Brain pericyte (primary cell): ENCODE data around the gene IFNL2.
"Not testable (repeated sequence)": the region's sequence is repeated elsewhere in the genome, so short reads cannot be mapped to it uniquely, and the experiment has no call there.

Source experiments
- DNase-seq: peaks from one replicate; pipeline ENCODE4 v3.0.0-alpha.2; 2012; ENCODE audit warnings: low read depth, low spot score

The IFNL2 gene

GRCh38 chr19:39253374-39254149 is 14.6 kb upstream of the IFNL2 start:
- no peak for DNase-seq

DNA sequence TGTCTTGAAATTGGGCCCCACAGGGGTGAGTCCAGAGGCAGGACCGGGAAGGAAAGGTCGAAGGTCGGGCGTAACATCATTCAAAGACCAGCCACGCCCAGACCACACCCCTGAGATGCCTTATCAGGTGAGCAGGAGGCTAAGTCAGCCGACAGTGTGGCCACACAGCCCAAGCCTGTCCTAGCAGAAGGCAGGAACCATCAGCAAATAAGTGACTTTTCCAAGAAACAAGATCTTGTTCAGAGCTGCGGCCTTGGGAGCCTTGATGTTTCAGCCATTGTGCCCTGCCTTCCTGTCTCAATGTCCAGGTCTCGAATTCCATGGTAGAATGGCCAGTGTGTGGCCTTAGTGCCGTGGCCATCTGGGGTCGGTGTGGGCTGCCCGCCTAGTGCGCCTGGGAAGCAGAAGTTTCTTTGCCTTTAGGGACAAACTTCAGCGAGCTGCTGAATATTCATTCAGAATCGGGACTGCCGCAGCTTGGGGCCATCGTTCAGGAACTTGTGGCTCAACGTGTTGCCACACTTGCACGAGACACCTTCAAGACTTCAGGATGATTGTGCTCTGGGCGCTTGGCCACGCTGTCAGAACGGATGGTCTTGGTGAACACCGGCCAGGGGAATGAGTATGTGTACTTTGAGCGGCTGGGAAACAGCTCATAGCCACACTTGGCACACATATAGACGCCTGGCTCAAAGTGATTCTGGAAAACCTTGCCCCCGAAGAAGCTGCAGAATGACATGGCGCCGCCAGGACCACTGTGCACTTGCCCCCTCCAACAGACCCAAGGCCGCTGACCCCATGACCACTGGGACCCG is 13.5 kb upstream of the IFNL2 start:
- DNase-seq: no peak

GRCh38 chr19:39257227-39257626 is 11.0 kb upstream of the IFNL2 start:
- no peak for DNase-seq

DNA sequence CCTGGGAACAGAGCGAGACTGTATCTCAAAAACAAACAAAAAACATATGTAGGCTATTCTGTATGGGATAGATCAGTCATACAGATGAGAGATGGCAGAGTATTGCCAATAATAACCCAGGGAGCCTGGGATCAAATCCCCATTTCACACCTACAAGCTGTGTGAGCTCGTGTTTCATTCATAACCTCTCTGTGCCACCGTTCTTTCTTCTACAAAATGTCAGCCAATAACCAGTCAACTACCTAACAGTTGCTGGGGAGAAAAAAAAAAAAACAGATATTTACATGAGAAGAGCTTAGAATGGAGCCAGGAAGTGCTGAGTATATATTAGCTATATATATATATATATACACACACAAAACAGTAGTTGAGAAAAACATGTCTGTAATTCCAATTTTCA is 6.5 kb upstream of the IFNL2 start:
- DNase-seq: no peak

- DNase-seq: no peak
Measured at GRCh38 chr19:39262496-39262895, 5.7 kb upstream of the IFNL2 start.

- no peak for DNase-seq
Measured at GRCh38 chr19:39263912-39264305, 4.3 kb upstream of the IFNL2 start.

DNA sequence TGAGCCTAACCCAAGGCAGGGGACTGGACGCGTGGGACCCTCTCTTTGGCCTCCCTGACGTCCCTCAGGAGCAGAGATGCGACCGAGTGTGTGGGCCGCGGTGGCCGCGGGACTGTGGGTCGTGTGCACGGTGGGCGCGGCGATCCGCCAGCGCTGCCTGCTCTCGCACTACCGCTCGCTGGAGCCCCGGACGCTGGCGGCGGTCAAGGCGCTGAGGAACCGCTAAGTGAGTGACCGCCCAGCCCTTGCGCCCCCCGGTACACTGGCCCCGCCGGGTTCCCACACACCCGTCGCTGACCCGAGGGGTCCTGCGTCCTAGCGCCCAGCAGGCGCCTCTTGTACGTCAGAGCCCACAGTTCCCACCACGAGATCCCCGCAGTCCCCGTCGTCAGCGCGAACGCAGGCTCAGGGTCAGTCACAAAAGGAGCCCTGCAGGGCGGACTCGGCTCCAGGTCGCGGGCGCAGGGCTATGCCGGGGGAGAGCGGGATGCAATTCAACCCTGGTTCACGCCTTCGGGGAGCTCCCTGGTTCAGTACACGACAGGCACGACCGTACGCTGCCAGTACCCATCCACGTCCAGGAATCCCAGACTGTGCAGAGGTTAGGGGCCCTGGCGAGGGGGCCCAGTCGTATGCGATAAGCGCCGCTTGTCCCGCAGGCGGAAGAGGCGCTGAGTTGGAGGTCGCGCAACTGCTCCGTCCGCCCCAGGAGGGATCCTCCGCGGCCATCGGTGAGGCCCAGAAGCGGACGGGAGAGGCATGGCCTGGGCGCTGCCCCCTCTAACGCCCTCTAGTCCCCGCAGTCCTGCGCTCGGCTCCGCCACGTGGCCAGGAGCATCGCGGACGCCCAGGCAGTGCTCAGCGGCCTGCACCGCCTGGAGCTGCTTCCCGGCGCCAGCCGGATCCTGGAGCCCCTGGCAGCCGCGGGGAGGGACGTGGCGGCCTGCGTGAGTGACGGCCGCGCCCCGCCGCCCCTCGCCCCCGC is 3.6 kb upstream of the IFNL2 start:
- DNase-seq: no peak

GRCh38 chr19:39265321-39265916 is 2.8 kb upstream of the IFNL2 start:
- no peak for DNase-seq

DNA sequence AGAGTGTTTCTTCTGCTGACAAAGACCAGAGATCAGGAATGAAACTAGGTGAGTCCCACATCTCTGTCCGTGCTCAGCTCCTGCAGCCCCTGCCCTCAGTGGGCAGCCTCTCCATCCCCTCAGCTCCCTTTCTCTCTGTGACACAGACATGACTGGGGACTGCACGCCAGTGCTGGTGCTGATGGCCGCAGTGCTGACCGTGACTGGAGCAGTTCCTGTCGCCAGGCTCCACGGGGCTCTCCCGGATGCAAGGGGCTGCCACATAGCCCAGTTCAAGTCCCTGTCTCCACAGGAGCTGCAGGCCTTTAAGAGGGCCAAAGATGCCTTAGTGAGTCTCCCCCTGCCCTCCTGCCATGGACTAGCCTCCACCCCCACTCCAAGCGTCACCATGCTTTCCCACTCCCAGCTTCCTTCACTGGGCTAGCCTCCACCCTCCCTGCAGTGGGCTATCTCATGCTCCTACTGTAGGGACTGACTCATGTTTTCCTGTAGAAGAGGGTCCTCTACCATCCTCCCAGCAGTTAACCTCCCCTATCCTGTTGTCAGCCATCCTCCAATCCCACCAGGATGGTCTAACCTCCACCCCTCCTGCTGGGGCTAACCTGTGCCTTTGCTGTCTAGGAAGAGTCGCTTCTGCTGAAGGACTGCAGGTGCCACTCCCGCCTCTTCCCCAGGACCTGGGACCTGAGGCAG is 481 bp downstream of the IFNL2 start:
- DNase-seq: not testable (repeated sequence)

DNA sequence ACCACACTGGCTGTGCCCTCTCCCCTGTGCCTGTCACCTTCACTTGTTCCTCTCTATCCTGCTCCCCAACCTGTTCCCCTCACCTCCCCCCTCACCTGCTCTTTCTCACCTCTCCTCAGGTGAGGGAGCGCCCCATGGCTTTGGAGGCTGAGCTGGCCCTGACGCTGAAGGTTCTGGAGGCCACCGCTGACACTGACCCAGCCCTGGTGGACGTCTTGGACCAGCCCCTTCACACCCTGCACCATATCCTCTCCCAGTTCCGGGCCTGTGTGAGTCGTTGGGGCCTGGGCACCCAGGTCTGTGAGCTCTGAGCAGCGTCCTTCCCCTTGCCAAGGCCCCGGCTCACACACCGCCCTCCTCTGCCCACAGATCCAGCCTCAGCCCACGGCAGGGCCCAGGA is 1.2 kb downstream of the IFNL2 start:
- DNase-seq: not testable (repeated sequence)

GRCh38 chr19:39270036-39270871 is 2.1 kb downstream of the IFNL2 start:
- no peak for DNase-seq

DNA sequence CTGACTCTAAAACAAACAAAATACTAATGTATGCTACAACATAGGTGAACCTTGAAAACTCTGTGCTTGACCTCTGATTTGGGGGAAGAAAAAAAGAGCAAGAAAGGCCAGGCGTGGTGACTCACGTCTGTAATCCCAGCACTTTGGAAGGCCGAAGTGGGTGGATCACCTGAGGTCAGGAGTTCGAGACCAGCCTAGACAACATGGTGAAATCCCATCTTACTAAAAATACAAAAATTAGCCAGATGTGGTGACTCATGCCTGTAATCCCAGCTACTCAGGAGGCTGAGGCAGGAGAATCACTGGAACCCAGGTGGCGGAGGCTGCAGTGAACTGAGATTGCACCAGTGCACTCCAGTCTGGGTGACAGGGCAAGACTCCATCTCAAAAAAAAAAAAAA is 5.7 kb downstream of the IFNL2 start:
- not testable (repeated sequence) for DNase-seq

- DNase-seq: no peak
Measured at GRCh38 chr19:39275578-39275977, 7.4 kb downstream of the IFNL2 start.

GRCh38 chr19:39276740-39277139 is 8.5 kb downstream of the IFNL2 start:
- no peak for DNase-seq

DNA sequence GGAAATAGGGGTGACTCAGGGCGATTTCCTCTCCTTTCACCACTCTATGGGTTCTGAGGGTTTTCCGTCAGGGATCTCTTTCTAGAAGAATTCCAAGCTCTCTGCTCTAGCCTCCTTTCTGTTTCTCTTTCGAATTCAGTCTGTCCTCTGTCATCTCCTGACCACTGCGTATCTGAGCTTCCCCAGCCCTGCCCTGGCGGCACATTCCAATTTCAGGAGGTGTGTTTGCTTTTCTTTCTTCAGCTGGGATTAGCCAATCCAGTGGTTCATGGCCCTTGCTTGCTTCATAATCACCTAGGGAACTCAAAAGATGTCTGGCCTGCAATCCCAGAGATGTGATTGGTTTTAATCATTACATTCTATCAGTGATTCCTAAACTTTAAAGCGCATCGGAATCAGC is 9.4 kb downstream of the IFNL2 start:
- DNase-seq: no peak

- DNase-seq: no peak
Measured at GRCh38 chr19:39282021-39282420, 13.8 kb downstream of the IFNL2 start.

GRCh38 chr19:39284032-39284431 is 15.8 kb downstream of the IFNL2 start:
- DNase-seq: no peak

GRCh38 chr19:39293394-39293793 is 25.2 kb downstream of the IFNL2 start:
- DNase-seq: no peak

DNA sequence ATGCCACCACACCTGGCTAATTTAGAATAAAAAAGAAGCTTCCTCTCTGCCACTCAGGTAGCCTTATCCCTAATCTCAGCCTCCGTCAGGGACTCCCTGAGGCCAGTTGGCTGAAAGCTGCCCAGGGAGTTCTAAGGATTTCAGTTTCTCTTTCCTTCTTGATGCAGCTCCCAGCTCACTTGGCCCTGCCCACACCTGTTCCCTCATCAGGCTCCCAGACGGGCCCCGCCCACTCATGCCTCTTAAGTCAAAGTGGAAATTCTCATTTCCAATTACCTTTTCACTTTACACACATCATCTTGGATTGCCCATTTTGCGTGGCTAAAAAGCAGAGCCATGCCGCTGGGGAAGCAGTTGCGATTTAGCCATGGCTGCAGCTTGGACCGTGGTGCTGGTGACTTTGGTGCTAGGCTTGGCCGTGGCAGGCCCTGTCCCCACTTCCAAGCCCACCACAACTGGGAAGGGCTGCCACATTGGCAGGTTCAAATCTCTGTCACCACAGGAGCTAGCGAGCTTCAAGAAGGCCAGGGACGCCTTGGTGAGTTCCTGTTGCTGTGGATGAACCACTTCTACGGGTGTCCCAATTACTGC is 28.0 kb downstream of the IFNL2 start, which contains the start of gene IFNL1:
TSS of gene IFNL1 (plus strand) at position 353 of the 591 bp plus-strand sequence. CDS start at position 368, 15 bp downstream.
- DNase-seq: no peak
